SW 1271 (cell line): Measurements from ENCODE around the gene FAM240A.

Source experiments
- DNase-seq, 2 experiments: peaks; one replicate each; lab custom pipeline; 2025; lab: John Stamatoyannopoulos, UW

FAM240A gene

GRCh38 chr3:46626039-46626438 lies 13.7 kb downstream of the FAM240A start:
- no peak for DNase-seq

GRCh38 chr3:46627078-46627477 lies 14.8 kb downstream of the FAM240A start:
- DNase-seq = no peak

DNA sequence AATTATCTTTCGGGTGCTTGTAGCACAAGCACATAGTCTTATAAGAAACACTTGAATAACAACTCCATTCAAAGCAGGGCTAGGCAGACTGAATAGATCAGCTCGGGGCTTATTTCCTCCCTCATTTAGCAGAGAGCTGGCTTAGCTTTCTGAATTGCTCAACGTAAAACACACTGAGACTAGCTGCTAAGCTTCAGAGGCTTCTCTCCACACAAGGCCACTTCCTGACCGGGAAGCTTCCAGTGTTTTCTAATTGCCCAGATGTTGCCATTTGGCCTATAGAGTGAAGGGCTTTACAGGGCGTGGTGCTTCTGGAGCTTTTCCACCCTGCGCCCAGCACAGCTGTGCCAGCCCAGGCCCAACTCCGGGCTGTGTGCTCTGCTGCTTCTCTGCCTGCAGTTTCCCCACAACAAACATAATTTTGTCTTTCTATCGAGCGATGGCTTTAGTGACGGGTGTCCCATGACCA lies 16.6 kb downstream of the FAM240A start:
- DNase-seq = no peak

DNA sequence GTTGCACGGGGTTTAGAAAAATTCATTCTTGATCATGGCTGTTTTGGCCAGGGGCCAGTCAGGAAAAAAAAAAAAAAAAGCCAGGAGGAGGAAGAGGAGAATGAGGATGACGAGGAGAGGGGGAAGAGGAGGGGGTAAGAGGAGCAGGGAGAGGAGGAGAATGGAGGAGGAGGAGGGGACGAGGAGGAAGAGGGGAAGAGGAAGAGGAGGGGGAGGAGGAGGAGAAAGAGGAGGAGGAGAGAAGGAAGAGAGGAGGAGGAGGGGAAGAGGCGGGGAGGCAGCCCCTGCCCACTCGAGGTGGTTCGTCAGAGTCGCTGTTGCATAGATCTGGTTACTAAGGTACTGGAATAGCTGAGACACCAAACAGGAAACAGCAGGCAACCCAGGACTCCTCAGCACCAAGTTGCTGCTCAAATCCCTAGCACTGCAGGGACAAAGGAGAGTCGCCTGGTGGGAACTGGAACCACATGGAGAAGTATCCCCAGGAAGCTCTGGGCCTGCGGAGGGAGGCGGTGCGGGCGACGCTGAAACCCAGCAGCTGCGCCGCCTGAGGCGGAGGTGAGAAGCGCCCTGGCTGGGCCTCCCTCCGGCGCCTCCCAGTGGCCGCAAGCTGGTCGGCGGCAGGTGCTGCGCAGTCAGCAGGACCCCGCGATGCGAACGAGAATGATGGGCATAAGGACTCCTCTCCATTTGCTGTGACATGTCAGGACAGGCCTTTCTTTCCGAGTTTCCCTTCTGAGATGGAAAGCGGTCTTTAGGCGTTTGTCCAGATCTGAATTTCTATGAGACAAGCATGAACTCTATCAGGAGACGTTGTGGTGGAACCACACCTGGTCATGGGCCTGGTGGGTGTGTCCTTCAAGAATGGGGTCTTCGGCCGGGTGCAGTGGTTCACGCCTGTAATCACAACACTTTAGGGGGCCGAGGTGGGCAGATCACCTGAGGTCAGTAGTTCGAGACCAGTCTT lies 17.5 kb downstream of the FAM240A start:
- peak; percentile 7 to 28 for DNase-seq

GRCh38 chr3:46632792-46633191 lies 20.5 kb downstream of the FAM240A start:
- DNase-seq = no peak

DNA sequence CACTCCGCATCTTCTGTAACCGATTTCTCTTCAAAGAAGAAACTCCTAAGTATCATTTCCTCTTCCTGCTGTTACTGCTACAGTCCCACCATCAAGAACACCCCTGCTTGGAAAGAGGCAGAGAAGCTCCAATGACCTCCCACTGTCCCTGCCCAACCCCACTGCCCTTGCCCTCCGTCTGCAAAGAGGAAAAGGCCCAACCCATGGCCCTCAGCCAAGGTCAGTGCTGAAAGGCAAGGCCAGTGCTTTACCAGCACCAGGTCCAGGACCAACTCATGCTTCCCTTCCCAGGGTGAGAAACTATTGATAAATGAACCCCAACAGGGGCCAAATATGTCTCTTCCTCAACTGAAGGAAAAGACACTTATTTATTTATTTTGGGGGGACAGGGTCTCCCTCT lies 22.5 kb downstream of the FAM240A start:
- no peak for DNase-seq

GRCh38 chr3:46639221-46639620 lies 26.9 kb downstream of the FAM240A start:
- DNase-seq = no peak

DNA sequence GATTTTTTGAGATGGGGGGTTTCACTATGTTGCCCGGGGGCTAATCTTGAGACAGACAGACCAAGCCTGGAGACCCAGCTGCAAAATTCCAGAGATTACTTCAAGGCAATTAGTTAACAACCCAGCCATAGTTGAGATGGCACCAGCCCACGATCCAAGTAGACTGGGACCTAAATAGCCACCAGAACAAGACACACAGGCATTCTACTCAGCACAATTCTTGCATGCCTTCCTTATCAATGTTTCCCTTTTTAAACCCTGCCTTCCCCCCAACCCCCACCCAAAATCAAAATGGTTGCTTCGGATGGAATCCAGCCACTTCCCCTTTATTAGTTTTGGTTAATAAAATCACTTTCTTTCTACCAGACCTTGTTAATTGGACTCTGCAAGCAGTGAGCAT lies 28.6 kb downstream of the FAM240A start:
- DNase-seq = no peak

- DNase-seq = no peak
Measured at GRCh38 chr3:46642971-46643370, 30.6 kb downstream of the FAM240A start.

DNA sequence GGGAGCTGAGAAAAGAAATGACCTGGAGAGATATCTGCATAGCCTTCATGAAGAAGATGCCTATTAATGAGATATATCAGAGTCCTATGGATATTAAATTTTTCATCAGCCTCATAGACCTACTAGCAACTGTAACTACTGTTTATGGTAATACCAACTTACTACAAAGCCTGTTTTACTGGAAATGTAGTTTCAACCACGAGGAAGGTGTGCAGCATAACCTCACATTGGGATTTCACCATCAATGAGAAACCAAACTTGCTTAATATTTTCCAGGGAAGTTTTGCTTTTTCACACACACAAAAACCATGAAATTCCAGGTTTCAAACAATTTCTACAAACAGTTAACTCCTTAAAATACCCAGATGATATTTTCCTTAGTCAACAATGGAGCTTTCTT lies 31.4 kb downstream of the FAM240A start:
- no peak for DNase-seq

GRCh38 chr3:46646700-46647099 lies 34.4 kb downstream of the FAM240A start:
- DNase-seq = no peak

GRCh38 chr3:46648096-46648495 lies 35.8 kb downstream of the FAM240A start:
- DNase-seq = no peak

GRCh38 chr3:46649436-46649835 lies 37.1 kb downstream of the FAM240A start:
- no peak for DNase-seq

DNA sequence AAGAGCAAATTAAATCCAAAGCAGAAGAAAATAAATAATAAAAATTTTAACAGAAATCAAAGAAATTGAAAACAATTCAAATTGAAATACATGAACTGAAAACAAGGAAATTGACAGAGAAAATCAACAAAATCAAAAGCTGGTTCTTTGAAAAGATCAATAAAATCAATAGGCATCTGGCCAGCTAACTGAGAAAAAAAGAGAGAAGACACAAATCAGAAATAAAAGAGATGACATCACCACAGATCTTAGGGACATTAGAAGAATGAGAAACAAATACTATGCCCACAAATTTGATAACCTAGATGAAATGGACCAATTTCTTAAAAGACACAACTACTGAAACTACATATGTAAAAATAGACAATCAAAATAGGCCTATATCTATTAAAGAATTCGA lies 38.8 kb downstream of the FAM240A start:
- DNase-seq = no peak

GRCh38 chr3:46655271-46655670 lies 42.9 kb downstream of the FAM240A start:
- DNase-seq = no peak

DNA sequence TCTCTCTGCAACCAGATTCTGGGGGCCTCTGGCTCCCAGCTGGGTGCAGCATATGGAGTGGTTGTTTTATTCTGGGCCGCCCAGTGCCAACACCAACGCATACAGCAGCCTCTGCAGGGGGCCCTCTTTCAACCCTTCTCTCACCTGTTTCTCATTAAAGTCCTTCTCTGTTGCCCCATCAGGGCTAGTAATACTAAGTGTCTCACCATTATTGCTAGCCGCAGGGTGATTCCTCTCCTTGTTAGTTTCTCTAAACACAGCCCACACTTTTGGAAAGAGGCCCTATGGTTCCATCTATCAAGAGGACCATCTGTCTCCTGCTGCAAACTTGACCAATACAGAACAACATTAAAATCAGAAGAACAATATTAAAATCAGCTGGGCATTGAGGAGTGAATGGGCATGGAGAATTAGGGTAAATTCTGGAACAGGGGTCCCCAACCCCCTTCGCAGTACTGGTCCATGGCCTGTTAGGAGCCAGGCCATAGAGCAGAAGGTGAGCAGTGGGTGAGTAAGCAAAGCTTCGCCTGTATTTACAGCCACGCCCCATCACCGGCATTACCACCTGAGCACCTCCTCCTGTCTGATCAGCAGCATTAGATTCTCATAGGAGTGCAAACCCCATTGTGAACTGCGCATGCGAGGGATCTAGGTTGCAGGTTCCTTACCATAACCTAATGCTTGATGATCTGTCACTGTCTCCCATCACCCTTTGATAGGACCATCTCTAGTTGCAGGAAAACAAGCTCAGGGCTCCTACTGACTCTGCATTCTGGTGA lies 44.6 kb downstream of the FAM240A start:
- no peak for DNase-seq

GRCh38 chr3:46659285-46659684 lies 47.0 kb downstream of the FAM240A start:
- no peak for DNase-seq

DNA sequence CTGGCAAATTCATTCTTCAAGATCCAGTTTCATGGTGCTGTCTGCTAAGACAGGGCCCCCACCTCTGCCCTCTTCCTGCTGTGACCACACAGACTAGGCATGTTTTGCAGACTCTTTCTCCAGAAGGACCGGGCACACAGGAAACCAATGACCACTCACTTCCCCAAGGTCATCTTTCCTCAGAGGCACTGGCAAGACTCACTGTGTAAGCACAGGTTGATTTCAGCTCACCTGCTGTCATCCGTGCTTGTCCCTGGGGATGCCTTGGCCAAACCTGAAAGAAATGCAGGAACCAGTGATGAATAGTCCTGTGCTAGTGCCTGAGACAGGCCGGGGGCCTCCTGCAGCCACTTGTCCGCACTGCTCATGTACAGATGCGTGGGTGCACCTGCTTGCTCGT lies 47.7 kb downstream of the FAM240A start:
- no peak for DNase-seq

DNA sequence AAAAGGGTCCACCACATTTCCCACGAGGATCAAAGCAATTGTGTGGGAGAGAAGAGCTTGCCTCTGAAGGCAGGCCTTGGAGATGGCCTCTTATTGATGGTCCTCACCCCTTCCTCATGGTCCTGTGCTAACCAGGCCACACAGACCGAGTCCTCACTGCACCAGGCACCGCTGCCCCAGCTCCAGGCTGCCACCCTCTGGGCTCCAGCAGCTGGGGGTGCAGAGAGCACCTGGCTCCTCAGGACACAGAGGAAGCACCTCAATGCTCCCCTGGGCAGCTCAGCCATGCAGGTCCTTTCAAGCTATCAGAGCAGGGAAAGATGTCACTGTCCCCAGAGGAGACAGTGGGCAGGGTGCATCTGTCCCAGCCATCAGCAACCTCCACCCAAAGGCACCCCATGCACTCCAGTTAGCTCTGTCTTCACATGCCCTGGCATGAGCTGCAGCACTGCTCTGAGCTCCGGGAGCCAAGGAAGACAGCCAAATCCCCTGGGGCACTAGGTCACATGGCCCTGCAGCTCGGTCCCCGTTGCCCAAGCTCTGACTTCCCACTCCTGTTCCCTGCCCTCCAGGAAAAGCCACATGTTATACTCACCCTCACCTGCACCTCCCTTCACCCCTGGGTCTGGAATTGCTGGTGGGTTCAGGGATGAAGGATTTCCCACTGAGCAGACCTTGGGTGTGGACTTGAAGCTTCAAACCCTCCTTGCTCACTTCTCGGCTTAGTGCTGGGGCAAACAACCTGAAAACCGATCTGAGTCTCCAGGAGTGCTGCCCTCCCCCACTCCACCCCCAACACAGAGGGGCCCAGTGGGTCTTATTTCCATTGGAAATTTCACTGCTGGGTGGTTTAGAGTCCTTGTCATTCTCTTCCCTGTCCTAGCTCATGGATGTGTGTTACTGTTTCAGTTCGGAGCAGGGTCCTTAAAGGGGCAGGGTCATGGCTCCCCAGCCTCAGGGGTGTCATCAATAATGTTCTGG lies 48.5 kb downstream of the FAM240A start:
- no peak for DNase-seq

- DNase-seq = no peak
Measured at GRCh38 chr3:46661776-46662766, 49.7 kb downstream of the FAM240A start.
